KBM-7 (cell line): ENCODE measurements around the gene FBXW8.

Source experiments
- DNase-seq: peaks from one replicate; pipeline ENCODE4 v3.0.0-alpha.2; 2015
- in situ Hi-C: fragments of 300-500 bp; cut with MboI; formaldehyde crosslinking; loops from 2 replicates; pipeline ENCODE4 v1.14.3; 2020; ENCODE audit warnings: low sequenced_read_pairs, low pct_unique_long_range_greater_than_20kb, mixed read lengths

Gene FBXW8

GRCh38 chr12:117028254-117028653 is 117.5 kb downstream of the FBXW8 start:
- in situ Hi-C loops = loop anchor here (10.0 kb wide), 1 partner anchor 87 kb away; no protein-coding TSS in a partner anchor
- DNase-seq = no peak

GRCh38 chr12:117030187-117030900 is 119.6 kb downstream of the FBXW8 start:
- DNase-seq = no peak
- in situ Hi-C loops = no loop called here

GRCh38 chr12:117031843-117032592 is 121.3 kb downstream of the FBXW8 start:
- no peak for DNase-seq
- in situ Hi-C loops = no loop called here

- in situ Hi-C loops = no loop called here
- DNase-seq = no peak
Measured at GRCh38 chr12:117032593-117033381, 122.0 kb downstream of the FBXW8 start.

GRCh38 chr12:117033382-117034221 is 122.9 kb downstream of the FBXW8 start:
- in situ Hi-C loops = no loop called here
- DNase-seq = no peak

- DNase-seq = no peak
- in situ Hi-C loops = no loop called here
Measured at GRCh38 chr12:117034249-117034648, 123.5 kb downstream of the FBXW8 start.

- DNase-seq = no peak
- in situ Hi-C loops = no loop called here
Measured at GRCh38 chr12:117034701-117035151, 124.0 kb downstream of the FBXW8 start.

GRCh38 chr12:117035287-117035686 is 124.5 kb downstream of the FBXW8 start:
- DNase-seq = no peak
- in situ Hi-C loops = no loop called here

GRCh38 chr12:117036046-117036445 is 125.3 kb downstream of the FBXW8 start:
- in situ Hi-C loops = no loop called here
- DNase-seq = no peak

- DNase-seq = no peak
- in situ Hi-C loops = no loop called here
Measured at GRCh38 chr12:117036547-117036946, 125.8 kb downstream of the FBXW8 start.

GRCh38 chr12:117037289-117038022 is 126.7 kb downstream of the FBXW8 start:
- no peak for DNase-seq
- in situ Hi-C loops = no loop called here

- DNase-seq = no peak
- in situ Hi-C loops = no loop called here
Measured at GRCh38 chr12:117038023-117038680, 127.4 kb downstream of the FBXW8 start.

- in situ Hi-C loops = no loop called here
- DNase-seq = no peak
Measured at GRCh38 chr12:117038919-117039318, 128.2 kb downstream of the FBXW8 start.

- in situ Hi-C loops = no loop called here
- DNase-seq = no peak
Measured at GRCh38 chr12:117039891-117040309, 129.2 kb downstream of the FBXW8 start.

- DNase-seq = no peak
- in situ Hi-C loops = no loop called here
Measured at GRCh38 chr12:117040496-117040895, 129.7 kb downstream of the FBXW8 start.

- in situ Hi-C loops = no loop called here
- DNase-seq = no peak
Measured at GRCh38 chr12:117041798-117042170, 131.0 kb downstream of the FBXW8 start.

- no peak for DNase-seq
- in situ Hi-C loops = no loop called here
Measured at GRCh38 chr12:117042171-117042842, 131.6 kb downstream of the FBXW8 start.
